GM06990 (cell line): ENCODE results near the gene HOXC4.
A peak's percentile ranks its signal among the peaks of the same experiment; 100 is the strongest.

Source experiments
- DNase-seq: peaks from one replicate; pipeline ENCODE4 v3.0.0-alpha.2; 2011; ENCODE audit not compliant: insufficient read length; ENCODE audit errors: extremely low read depth
- H3K27me3 ChIP-seq: replicated peaks from 2 replicates; pipeline ENCODE4 v1.6.0; 2011; ENCODE audit warnings: low read length; ENCODE audit not compliant: control insufficient read depth, insufficient read depth
- H3K36me3 ChIP-seq: 2 replicates; pipeline ENCODE4 v1.5.1; 2011; ENCODE audit warnings: low read length; ENCODE audit not compliant: control insufficient read depth, insufficient read depth
- H3K4me3 ChIP-seq: replicated peaks from 2 replicates; pipeline ENCODE4 v1.5.1; 2011; ENCODE audit warnings: low read depth, mild to moderate bottlenecking, control low read depth, low read length
- CTCF ChIP-seq: IDR thresholded peaks from 2 replicates; pipeline ENCODE4 v1.5.1; 2011; ENCODE audit warnings: low read length, control low read depth, mild to moderate bottlenecking, inconsistent platforms; ENCODE audit not compliant: insufficient read depth, poor library complexity, severe bottlenecking

Gene HOXC4

DNA sequence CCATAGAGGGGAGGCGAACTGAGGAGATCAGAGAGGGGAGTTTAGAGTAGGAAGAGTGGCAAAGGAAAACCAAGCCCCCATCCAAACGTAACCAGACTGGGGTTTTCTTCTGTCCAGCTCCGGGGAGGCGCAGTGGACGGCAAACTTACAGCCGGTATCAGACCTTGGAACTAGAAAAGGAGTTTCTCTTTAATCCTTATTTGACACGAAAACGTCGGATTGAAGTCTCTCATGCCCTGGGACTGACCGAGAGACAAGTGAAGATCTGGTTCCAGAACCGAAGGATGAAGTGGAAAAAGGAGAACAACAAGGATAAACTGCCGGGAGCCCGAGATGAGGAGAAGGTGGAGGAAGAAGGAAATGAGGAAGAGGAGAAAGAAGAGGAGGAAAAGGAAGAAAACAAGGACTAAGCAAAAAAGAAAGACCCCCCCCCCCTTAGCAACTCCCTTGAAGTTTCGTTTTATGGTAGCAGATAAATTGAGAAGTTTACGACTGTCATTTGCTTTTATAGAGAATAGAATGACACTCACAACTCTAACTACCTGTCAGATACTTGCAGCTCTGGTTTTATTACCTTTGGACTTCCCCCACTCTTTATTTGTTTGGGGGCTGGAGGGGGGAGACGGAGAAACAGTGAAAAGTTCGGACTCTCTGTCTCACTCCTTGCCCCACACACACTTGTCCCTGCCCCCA is 42.5 kb upstream of the HOXC4 start:
- TF ChIP-seq CTCF, result no peak
- no peak overlapping the region for H3K4me3 ChIP-seq
- H3K36me3 ChIP-seq, result no peaks in the 10 kb centered on the region
- no peak for DNase-seq
- peaks cover 3% of the 10 kb centered on the region for H3K27me3 ChIP-seq

- H3K27me3 ChIP-seq, result peaks cover 3% of the 10 kb centered on the region
- DNase-seq, result no peak
- no peak for TF ChIP-seq CTCF
- H3K36me3 ChIP-seq, result no peaks in the 10 kb centered on the region
- no peak overlapping the region for H3K4me3 ChIP-seq
These were observed 41.7 kb upstream of the HOXC4 start for GRCh38 chr12:54011665-54012532.

DNA sequence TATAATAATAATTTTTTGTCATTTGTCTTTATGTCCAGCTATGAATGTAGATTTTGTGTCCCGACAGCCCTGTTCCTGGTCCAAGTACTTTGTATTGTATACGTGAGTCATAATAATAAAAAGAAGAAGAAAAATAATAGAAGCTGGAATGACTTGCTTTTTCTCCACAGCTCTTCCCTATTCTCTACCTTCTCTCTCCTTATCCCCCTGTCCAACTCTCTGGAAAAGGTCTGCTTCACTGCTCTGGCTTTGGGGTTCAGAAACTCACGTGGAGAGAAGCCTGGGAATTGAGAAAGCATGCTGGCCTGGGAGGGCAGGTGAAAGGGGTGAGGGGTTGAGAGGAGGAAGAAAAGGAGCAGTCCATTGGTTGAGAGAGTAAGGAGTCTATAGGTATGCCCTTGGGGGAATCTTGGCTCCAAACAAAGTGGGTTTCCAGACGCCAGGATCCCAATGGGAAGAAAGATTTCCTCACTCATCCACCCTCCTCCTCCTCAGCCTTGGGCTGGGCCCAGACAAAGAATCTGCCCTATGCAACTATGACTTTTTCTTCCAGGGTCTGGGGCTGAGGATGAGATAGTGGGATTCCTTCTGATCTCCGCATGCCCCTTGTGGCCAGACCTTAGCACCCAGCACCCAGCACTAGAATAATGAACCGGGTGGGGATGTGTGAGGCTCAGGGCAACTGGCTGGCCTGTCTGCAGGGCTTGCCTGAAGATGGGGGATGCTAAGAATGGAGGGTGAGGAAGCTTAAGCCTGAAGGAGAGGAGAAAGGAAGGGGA is 40.8 kb upstream of the HOXC4 start:
- TF ChIP-seq CTCF, result peak; percentile 17
- DNase-seq, result no peak
- no peaks in the 10 kb centered on the region for H3K36me3 ChIP-seq
- H3K27me3 ChIP-seq, result peaks cover 3% of the 10 kb centered on the region
- no peak overlapping the region for H3K4me3 ChIP-seq

GRCh38 chr12:54014377-54015017 is 39.1 kb upstream of the HOXC4 start:
- H3K36me3 ChIP-seq, result no peaks in the 10 kb centered on the region
- no peak for TF ChIP-seq CTCF
- no peak for DNase-seq
- peaks cover 3% of the 10 kb centered on the region for H3K27me3 ChIP-seq
- H3K4me3 ChIP-seq, result no peak overlapping the region
